ENCODE measurements around the gene SGIP1. TPM values are rescaled to one million over a fixed set of nuclear protein-coding genes. Genes with fewer than 3 reads are reported as not detected.
"Not testable (repeated sequence)": the region's sequence is repeated elsewhere in the genome, so short reads cannot be mapped to it uniquely, and the experiment has no call there.

SGIP1 gene
- total RNA-seq, 2 donors from 2014 or later = 3.4 to 4.9 TPM

GRCh38 chr1:66770240-66770639, 236.3 kb downstream of the SGIP1 start:
- ATAC-seq = no peak
- no peak for DNase-seq
- intact Hi-C loops (cut with DNase I) = no loop called here

GRCh38 chr1:66770694-66771093, 236.7 kb downstream of the SGIP1 start:
- intact Hi-C loops (cut with DNase I) = no loop called here
- no peak for ATAC-seq
- no peak for DNase-seq

- intact Hi-C loops (cut with DNase I) = no loop called here
- ATAC-seq (no peak), DNase-seq (no peak)
Measured at GRCh38 chr1:66773227-66773626, 239.3 kb downstream of the SGIP1 start.

- intact Hi-C loops (cut with DNase I) = no loop called here
- DNase-seq = no peak
- no peak for ATAC-seq
Measured at GRCh38 chr1:66774438-66774837, 240.5 kb downstream of the SGIP1 start.

GRCh38 chr1:66775646-66776045, 241.7 kb downstream of the SGIP1 start:
- intact Hi-C loops (cut with DNase I) = no loop called here
- ATAC-seq (no peak), DNase-seq (no peak)

GRCh38 chr1:66777831-66778230, 243.9 kb downstream of the SGIP1 start:
- no peak for ATAC-seq
- no peak for DNase-seq
- intact Hi-C loops (cut with DNase I) = no loop called here

- DNase-seq (no peak), ATAC-seq (no peak)
- intact Hi-C loops (cut with DNase I) = no loop called here
Measured at GRCh38 chr1:66778266-66778665, 244.3 kb downstream of the SGIP1 start.

GRCh38 chr1:66778969-66779368, 245.0 kb downstream of the SGIP1 start:
- ATAC-seq (no peak), DNase-seq (no peak)
- intact Hi-C loops (cut with DNase I) = no loop called here

- intact Hi-C loops (cut with DNase I) = no loop called here
- ATAC-seq = no peak
Measured at GRCh38 chr1:66779475-66780078, 245.6 kb downstream of the SGIP1 start.

GRCh38 chr1:66785800-66786199, 251.8 kb downstream of the SGIP1 start:
- intact Hi-C loops (cut with DNase I); ATAC-seq; DNase-seq: not testable (repeated sequence)

More at GRCh38 chr1:66779475-66780078, 245.6 kb downstream of the SGIP1 start:
- DNase-seq = no peak

GRCh38 chr1:66787641-66788040, 253.7 kb downstream of the SGIP1 start:
- intact Hi-C loops (cut with DNase I) = no loop called here
- no peak for DNase-seq
- no peak for ATAC-seq

GRCh38 chr1:66788231-66788939, 254.4 kb downstream of the SGIP1 start:
- intact Hi-C loops (cut with DNase I) = no loop called here
- ATAC-seq = no peak

GRCh38 chr1:66791621-66792610, 258.0 kb downstream of the SGIP1 start:
- no peak for ATAC-seq
- no peak for DNase-seq
- intact Hi-C loops (cut with DNase I) = no loop called here

More at GRCh38 chr1:66788231-66788939, 254.4 kb downstream of the SGIP1 start:
- DNase-seq = no peak

- DNase-seq; ATAC-seq; intact Hi-C loops (cut with DNase I): not testable (repeated sequence)
Measured at GRCh38 chr1:66795839-66796238, 261.9 kb downstream of the SGIP1 start.

Small RNA genes lying within 50 kb of the gene (microRNA-seq; reads per million reads assigned to microRNA genes)
- 0.60 to 6.5 reads per million in 2 donors for gene MIR3117

Other genes with a start within 250 kb of the SGIP1 start
- 1 to 10 TPM; 1.9 to 3.2 TPM for gene DYNLT5, start 218.3 kb downstream of the SGIP1 start, total RNA-seq

Data from left cardiac atrium (tissue), 4 donors.